HG03060 (cell line): Measurements from ENCODE around the gene IL27RA.

Source experiments
- ATAC-seq: cut with Tn5 transposase; IDR thresholded peaks from one replicate; pipeline ENCODE4 v1.9.1; 2021; ENCODE audit warnings: low read depth, moderate number of reproducible peaks; ENCODE audit not compliant: unreplicated experiment

Gene IL27RA

DNA sequence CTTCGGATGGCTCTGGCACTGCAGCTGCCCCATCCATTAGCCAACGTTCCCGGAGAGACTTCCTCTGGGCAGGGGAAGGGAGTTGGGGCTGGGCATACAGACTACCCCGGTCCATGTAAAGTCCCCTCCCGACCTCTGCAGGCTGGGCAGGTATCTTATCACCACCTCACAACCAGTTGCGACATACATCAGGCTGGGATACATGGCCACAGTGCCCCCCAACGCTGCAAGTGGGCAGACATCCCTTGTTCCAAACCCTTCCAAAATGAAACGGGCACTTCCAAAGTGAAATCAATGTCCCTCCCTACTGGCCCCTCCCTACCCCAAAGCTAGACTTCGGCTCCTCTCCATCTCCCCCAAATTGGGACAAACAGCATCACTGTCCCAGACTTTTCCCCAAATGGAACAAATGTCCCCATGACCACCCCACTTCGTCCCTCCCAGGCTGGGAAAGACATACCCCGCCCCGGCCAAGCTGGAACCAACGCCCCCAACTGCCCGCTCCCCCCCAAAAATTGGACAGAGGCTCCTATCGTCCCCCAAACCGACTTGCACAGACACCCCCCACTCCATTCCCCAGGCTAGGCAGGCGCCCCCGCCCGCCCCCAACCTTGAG is 25.3 kb downstream of the IL27RA start:
- ATAC-seq, result no peak

DNA sequence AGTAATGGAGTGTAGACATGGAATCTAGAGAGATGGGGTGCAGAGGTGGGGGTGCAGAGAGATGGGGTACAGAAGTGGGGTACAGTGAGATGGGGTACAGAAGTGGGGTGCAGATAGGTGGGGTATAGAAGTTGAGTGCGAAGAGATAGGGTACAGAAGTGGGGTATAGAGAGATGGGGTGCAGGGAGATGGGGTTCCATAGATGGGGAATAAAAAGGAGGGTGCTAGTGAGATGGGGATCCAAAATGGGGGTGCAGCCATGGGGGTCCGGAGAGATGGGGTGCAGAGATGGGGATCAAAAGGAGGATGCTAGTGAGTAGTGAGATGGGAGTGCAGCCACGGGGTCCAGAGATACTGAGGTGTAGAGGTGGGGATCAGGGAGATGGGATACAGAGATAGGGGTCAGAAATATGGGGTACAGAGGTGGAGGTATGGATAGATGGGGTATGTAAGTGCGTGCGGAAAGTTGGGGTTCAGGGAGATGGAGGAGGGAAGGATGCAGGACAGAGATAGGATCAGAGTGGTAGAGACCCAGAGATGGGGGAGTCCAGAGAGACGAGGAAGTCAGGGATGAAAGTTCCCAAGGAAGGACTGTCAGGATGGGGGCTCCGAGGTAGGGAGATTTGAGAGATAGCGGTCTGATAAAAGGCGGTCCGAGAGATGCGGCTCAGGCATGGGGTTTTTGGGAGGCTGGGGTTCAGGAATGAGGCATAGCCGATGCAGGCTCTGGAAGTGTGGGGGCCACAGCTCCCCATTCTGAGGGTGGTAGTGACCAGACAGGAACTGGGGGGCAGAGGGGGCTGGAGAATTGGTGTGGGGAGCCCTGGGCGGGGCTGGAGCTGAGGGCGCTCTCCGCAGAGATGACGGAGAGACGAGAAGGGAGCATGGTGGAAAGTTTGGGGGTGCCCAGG is 26.9 kb downstream of the IL27RA start:
- no peak for ATAC-seq

DNA sequence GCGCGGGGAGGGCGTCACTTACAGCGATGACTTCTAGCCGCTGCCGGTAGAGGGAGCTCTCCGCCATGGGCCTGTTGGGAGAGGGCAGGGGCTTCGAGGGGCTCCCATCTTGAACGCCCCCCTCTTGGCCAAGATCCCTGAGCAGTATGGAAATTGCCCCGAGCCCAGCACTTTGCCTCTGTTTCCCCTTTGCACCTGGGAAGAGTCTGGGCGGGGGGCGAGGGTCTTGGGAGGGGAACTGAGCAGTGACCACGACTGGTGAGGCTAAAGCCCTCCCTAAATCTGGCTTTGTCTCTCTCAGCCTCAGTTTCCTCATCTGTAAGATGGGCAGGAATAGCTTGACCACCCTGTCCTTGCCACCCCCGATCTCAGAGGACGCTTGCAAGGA is 27.5 kb downstream of the IL27RA start:
- no peak for ATAC-seq

DNA sequence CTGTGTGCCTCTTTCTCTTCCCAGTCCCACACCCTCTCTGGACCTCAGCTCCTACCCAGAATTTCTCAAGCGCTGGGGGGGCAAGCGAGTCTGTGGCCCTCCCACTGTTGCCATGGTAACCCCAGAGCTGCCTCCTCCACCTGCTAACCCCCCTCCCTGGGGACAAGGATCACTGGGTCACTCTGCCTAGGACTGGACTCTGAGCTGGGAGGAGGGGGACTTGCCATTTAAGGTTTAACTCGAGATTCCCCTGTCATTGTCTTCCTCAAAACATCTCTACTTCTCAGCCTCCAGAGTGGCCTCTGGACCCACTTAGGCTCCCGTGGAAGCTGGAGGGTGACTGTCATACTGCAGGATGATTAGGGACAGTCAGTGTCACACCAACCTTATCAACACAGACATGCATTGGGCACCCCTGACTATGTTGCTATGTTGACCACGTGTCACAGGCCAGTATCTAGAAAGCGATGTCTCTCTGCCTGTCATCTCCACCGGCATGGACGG is 28.1 kb downstream of the IL27RA start:
- ATAC-seq, result no peak

DNA sequence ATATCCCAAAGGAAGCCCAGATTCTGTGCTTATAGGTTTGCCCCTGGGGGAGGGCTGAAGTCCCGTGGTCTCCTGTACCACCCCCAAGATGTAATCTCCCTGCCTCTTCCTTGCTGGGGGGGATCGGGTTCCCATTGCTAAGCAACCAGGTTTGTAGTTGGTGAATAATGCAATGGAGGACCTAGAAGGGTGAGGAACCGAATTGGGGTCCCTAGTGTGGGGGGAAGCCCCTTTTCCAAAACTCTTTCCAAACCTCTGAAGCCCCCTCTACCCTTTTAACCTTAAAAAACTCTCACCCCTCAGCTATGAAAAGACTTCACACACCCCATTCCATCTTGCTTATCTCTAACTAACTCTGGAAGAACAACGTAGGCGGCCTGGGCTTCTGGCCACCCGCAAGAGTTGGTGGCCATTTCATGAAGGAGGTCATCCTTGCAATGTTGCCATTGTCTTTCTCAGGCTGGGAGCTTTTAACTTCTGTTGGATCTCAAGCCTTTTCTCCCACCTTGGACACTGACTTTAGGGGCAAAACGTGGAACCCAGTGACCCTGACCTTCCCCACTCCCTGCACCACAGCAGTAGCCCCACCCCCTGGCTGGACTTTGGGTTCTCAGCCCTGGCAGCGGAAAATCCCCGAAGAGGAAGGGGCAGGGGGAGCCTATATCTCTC is 29.7 kb downstream of the IL27RA start:
- no peak for ATAC-seq

DNA sequence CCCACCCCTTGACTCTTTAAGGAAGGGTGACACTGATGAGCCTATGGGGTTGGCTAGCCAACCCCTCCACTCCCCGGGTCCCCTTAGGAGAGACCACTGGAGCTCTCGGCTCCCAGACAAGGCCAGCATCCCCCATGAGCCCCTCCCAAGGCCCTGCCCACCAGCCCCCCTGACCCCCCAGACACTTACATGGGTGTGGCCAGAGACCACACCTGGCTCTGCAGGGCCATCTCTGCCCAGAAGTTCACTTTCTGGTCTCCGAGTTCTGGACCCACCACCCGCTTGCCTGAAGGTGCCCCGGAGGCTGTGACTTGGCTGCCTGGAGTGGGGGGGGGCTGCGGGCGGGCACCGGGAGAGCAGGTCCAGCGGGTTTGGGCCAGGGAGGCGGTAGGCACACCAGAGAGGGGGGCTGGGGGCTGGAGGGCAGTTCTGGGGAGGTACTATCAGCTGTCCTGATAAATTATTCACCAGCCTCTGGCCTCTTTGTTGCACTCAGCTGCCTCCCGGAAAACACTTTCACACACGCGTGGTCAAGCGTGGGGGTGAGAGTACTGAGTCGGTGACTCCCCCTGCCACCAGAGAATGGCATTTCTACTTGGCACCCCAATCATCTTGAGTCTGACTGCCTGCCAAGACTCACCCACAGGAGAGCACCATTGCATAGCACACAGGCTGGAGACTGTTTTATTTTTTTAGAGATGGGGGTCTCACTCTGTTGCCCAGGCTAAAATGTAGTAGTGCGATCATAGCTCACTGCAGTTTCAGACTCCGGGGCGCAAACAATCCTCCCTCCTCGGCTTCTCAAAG is 30.4 kb downstream of the IL27RA start, which contains the start of gene PALM3:
Gene PALM3 (minus strand): TSS at position 326 of the 807 bp plus-strand sequence. CDS start 96 bp downstream, at position 230.
- ATAC-seq, result no peak

DNA sequence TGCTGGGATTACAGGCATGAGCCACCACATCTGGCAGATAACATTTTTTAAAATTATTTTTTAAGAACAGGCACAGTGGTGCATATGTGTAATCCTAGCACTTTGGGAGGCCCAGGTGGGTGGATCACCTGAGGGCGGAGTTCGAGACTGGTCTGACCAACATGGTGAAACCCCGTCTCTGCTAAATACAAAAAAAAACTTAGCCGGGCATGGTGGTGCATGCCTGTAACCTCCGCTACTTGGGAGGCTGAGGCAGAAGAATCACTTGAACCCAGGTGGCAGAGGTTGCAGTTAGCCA is 30.9 kb downstream of the IL27RA start:
- ATAC-seq, result no peak

DNA sequence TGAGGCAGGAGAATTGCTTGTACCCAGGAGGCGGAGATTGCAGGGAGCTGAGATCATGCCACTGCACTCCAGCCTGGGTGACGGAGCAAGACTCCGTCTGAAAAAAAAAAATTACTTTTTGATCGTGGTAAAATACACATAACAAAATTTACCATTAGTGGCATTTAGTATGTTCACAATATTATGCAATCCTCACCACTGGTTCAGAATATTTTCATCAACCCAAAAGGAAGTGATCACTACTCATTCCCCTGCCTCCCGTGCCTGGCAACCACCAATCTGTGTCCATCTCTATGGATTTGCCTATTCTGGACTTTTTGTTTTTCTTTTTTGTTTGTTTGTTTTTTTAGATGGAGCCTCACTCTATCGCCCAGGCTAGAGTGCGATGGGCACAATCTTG is 31.5 kb downstream of the IL27RA start:
- ATAC-seq, result no peak

DNA sequence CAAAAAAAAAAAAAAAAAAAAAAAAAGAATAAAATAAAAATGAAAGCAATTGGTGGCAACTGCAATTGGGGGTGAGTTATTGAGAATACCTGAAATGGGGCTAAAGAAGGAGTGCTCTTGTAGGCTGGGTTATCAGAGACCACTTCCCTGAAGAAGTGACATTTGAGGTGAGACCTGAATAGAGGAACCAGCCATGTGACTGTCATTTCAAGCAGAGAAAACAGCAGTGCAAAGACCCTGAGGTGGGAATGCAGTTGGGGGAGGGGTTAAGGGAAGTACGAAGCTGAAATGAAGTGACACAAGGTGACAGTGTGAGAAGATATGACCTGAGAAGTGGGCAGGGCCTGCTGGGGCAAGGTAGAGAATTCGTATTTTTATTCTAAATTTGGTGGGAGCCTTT is 34.6 kb downstream of the IL27RA start:
- ATAC-seq, result no peak

DNA sequence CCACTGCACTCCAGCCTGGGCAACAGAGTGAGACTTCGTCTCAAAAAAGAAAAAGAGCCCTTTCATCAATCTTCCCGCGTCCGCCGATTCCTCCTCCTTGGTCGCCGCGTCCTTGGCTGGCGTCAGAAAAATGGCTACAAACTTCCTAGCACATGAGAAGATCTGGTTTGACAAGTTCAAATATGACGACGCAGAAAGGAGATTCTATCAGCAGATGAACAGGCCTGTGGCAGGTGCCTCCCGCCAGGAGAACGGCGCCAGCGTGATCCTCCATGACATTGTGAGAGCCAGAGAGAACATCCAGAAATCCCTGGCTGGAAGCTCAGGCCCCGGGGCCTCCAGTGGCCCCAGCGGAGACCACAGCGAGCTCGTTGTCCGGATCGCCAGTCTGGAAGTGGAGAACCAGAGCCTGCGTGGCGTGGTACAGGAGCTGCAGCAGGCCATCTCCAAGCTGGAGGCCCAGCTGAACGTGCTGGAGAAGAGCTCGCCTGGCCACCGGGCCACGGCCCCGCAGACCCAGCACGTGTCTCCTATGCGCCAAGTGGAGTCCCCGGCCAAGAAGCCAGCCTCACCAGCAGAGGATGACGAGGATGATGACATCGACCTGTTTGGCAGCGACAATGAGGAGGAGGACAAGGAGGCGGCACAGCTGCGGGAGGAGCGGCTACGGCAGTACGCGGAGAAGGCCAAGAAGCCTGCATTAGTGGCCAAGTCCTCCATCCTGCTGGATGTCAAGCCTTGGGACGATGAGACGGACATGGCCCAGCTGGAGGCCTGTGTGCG is 38.9 kb downstream of the IL27RA start:
- ATAC-seq, result no peak

DNA sequence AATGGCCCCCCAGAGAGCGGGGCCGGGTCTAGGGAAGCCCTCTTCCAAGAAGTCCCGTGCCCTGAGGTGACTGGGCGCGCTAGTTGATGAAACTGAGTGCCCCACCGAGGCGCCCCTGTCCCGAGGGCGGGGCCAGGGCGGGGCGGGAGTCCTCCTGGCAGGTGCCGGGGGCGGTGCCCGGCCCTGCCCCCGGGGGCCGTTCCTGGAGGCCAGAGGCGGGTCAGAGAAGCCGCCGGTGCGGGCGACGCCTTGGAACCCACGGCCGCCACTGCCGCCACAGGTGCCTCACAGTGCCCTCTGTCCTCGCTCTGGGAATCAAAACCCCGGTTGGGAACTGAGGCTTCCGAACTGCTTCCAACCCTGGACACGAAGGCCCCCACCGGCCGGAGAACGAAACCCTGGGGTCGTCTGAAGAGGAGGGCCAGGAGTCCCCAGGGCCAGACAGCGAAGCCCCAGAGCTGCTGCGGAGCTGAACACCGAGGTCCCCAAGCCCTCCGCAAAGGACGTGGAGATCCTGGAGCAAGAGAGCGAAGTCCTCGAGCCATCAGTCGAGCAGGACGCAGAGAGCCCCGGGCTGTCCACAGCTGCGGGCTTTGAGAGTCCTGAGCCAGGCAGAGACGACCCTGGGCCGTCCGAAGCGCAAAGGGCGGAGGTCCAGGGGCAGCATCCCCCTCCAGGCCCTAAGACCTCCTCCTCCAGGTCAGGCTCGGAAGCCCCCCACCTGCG is 41.1 kb downstream of the IL27RA start, which contains the start of gene MISP3:
Gene MISP3 (plus strand): TSS at position 252 of the 726 bp plus-strand sequence. CDS start 524 bp downstream, outside the sequence.
- no peak for ATAC-seq

DNA sequence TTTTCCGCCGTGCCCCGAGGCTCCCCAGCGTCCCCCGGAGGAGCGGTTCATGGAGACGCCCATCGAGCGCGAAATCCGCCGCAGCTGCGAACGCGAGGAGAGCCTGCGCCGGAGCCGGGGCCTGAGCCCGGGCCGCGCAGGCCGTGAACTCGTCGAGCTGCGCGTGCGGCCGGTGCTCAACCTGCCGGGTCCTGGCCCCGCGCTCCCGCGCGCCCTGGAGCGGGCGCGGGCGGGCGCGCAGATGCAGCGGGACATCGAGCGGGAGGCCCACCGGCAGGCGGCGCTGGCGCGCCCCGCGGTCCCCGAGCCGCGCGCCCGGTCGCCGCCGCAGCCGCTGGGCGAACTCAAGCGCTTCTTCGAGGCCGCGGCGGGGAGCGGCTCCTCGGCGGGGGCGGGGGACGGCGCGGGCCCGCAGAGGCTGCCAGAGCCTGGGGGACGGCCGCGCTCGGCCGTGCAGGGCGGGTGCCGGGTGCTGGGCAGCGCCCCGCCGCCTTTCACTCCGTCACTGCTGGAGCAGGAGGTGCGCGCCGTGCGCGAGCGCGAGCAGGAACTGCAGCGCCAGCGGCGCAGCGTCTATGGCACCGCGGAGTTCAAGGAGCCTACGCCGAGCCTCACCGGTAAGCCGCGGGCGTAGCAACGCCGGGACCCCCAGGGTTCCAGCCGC is 41.8 kb downstream of the IL27RA start:
- no peak for ATAC-seq

DNA sequence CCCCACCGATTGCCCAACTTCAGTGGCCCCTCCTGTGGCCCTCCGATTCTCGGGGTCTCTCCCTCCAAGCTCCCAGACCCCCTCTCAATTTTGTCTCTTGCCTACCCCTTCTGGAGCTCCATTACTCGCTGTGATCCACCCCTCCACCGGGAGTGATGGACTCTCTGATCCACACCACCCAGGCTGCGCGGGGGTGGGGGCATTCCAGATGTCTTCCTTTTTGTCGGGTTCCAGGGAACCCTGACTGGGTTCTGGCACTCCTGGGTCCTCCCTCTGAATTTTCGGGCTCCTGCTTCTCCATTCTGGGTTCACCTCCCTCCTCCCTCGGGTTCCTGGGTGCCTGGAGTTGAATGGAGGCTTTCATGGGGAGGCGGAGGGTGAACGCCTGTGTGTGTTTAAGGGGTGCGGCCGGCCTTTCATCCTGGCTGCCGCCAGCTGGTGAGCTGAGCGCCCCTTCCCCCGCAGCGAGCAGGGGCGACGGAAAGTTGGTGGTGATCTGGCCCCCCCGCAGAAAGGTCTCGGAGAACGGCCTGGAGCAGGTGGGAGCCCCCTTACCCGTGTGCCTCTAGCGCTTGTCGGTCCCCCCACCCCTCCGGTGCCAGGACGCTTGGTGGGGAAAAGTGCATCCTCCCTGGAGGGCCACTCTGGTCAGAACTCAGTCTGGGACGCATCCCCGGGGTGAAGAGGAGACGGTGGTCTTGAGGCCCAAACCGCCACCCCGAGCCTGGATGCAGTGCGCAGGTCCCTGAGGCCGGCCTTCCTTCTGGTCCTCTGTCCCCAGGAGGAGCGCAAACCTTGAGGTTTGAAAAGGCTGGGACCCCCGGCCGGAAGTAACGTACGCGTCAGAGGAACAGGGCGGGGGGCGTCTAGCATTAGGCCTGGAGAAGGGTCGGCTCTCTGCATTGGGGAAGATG is 42.6 kb downstream of the IL27RA start:
- no peak for ATAC-seq

DNA sequence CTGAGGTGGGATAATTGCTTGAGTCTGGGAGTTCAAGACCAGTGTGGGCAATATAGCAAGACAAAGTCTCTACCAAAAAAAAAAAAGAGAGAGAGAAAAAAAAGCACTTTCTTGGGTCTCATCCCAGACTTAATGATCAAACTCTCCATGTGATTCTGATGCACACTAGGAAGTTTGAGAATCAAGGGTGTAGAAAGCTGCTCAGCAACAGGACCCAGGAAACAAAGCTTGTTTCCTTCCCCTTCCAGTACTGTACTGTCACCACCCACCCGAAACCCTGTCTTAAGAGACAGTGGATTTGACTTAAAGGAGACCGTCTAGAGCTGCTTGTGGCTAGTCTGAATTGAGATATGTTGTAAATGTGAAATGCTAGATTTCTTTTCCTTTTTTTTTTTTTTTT is 46.8 kb downstream of the IL27RA start:
- no peak for ATAC-seq

DNA sequence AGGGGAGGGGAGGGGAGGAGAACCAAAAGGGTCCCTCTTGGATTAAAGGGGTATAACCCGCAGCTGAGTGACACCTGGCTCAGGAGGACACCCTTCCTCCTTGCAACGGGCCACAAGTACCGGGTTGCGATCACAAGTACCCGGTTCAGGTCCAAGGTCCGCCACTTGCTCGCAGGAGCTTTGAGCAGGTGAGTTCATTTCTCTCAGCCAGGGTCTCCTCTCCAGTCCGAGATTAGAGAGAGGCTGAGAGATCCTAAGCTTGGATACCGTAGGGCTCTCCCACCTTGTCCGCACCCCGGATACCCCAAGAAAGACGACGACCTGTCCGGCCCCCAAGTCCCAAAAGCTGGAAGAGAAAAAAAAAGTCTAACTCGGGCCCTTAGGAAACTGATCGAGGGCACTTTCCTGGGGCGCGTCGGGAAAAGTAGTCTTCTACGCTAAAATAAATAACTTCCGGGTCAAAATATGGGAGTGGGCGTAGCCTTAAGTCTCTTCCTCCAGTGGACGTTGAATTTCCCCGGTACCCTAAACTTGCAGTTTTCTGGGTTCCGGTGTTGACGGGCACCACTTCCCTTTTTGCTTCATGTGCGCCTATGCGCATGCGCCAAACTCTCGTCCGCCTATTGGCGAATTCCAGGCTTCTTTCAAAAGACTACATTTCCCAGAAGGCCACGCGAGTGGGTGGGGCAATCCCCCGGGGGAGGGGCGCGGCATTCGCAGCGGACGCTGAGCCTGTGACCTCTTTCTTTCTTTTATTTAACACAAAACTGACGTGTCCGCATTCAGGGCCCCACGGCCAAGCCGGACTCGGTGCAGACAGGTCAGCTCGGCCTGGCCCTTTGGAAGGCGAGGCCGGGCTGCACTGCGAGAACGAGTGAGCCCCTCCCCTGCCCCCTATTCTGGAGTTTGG is 49.6 kb downstream of the IL27RA start:
- peak; percentile 90 for ATAC-seq
